Measurements from ENCODE around the gene PABPC1L. TPM values are rescaled to one million over a fixed set of nuclear protein-coding genes. Genes with fewer than 3 reads are reported as not detected.
A peak's percentile ranks its signal among the peaks of the same experiment; 100 is the strongest.

Gene PABPC1L
- total RNA-seq, 1 experiment from 2014 or later = 42.2 TPM

DNA sequence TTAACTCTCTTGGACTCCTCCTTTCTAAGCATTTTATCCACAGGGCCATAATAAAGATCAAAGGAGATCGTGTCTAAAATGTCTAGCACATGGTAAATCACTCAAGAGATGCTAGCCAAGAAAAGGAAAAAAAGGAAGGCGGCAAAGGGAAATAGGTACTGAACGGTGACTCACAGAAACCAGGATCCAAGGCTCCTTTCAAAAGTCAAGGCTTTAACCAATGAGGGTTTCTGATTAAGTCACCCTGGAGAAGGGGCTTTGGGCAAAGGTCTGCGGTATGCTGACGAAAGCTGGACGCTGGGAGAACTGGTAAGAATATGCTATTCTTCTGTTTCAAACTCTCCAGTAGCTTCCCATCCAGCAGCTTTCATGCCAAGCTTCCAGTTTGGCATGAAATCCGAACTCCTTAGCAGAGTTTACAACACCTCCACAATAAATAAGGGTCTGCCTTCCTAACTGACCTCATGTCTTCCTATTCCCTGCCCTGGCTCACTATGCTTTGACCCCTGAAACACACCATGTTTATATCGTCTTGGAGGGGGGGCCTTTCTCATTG, 49.3 kb downstream of the PABPC1L start:
- DNase-seq (ENCODE audit: low spot score) = no peak
- Histone ChIP-seq H3K4me3 (ENCODE audit: low read depth, low read length, poor library complexity, severe bottlenecking) (peak overlapping the region; percentile 77), H3K9me3 (ENCODE audit: low read depth, low read length, poor library complexity, severe bottlenecking) (no peaks in the 10 kb centered on the region), H3K27ac (ENCODE audit: low read depth, low read length, poor library complexity, severe bottlenecking) (peak overlapping the region; percentile 47), H3K4me1 (ENCODE audit: insufficient read depth, low read length, poor library complexity, severe bottlenecking) (peaks cover 26% of the 10 kb centered on the region), H3K27me3 (replicated peaks; ENCODE audit: insufficient read depth, low read depth, low read length, poor library complexity) (no peaks in the 10 kb centered on the region), H3K36me3 (ENCODE audit: insufficient read depth, low read length, poor library complexity, severe bottlenecking) (peaks cover 24% of the 10 kb centered on the region)
- TF ChIP-seq EZH2 (IDR thresholded peaks at IDR 0.05; ENCODE audit: borderline replicate concordance, low read depth, low read length, poor library complexity, severe bottlenecking) (no peak), CTCF (conservative IDR thresholded peaks at IDR 0.05; ENCODE audit: low read depth, low read length) (no peak)
- intact Hi-C loops (cut with micrococcal nuclease; ENCODE audit: unreplicated experiment) = no loop called here
- CTCF ChIA-PET = no interaction called here
- POLR2A ChIA-PET (ENCODE audit: low non-redundant PET) = no interaction called here
- BruUV-seq (replicated peaks) = no TSS peak

DNA sequence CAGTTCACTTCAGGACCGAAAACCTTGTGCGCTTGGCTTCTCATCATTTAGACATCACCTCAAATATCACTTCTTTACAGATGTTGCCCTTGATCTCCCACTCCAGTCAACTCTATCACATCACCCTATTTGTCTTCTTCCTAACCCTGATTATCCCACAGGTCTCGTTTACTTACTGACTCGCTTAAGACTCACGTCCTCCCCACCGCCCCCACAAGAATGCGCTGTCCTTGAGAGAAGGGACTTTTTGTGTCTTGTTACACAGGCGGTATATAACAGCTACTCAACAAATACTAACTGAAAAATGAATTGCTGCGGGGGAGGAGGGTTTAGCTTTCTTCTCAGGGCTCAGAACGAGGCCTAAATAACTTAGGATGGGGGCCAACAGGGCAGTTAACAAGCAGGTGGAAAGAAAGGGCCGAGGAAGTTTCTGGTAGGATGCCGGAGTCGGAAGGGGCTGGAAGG, 49.8 kb downstream of the PABPC1L start:
- intact Hi-C loops (cut with micrococcal nuclease; ENCODE audit: unreplicated experiment) = no loop called here
- TF ChIP-seq EZH2 (IDR thresholded peaks at IDR 0.05; ENCODE audit: borderline replicate concordance, low read depth, low read length, poor library complexity, severe bottlenecking) (no peak), CTCF (conservative IDR thresholded peaks at IDR 0.05; ENCODE audit: low read depth, low read length) (no peak)
- H3K4me1 ChIP-seq (ENCODE audit: insufficient read depth, low read length, poor library complexity, severe bottlenecking) = peaks cover 26% of the 10 kb centered on the region
- TSS peak; percentile 63 for BruUV-seq (replicated peaks)
- ChIA-PET CTCF (no interaction called here), POLR2A (ENCODE audit: low non-redundant PET) (interaction anchor here (0.6 kb wide), 1 partner anchor 34 kb away, joined by 4 read pairs; no protein-coding TSS in a partner anchor)
- peak; percentile 62 for DNase-seq (ENCODE audit: low spot score)
- peak overlapping the region; percentile 47 for H3K27ac ChIP-seq (ENCODE audit: low read depth, low read length, poor library complexity, severe bottlenecking)
- peak overlapping the region; percentile 77 for H3K4me3 ChIP-seq (ENCODE audit: low read depth, low read length, poor library complexity, severe bottlenecking)
- H3K27me3 ChIP-seq (replicated peaks; ENCODE audit: insufficient read depth, low read depth, low read length, poor library complexity) = no peaks in the 10 kb centered on the region
- H3K36me3 ChIP-seq (ENCODE audit: insufficient read depth, low read length, poor library complexity, severe bottlenecking) = peaks cover 19% of the 10 kb centered on the region
- H3K9me3 ChIP-seq (ENCODE audit: low read depth, low read length, poor library complexity, severe bottlenecking) = no peaks in the 10 kb centered on the region

GRCh38 chr20:44960103-44960852, 50.4 kb downstream of the PABPC1L start, which contains the start of gene TOMM34:
TOMM34 (minus strand) TSS chr20:44960397; CDS start chr20:44960333, 64 bp downstream.
- Histone ChIP-seq H3K27ac (ENCODE audit: low read depth, low read length, poor library complexity, severe bottlenecking) (peak within 1 kb of the TSS; percentile 47), H3K27me3 (replicated peaks; ENCODE audit: insufficient read depth, low read depth, low read length, poor library complexity) (no peaks in the 10 kb centered on the region)
- BruUV-seq (replicated peaks) = no TSS peak

More at GRCh38 chr20:44960103-44960852, 50.4 kb downstream of the PABPC1L start, which contains the start of gene TOMM34:
- Histone ChIP-seq H3K36me3 (ENCODE audit: insufficient read depth, low read length, poor library complexity, severe bottlenecking) (peaks cover 13% of the 10 kb centered on the region), H3K4me3 (ENCODE audit: low read depth, low read length, poor library complexity, severe bottlenecking) (peak within 1 kb of the TSS; percentile 77), H3K4me1 (ENCODE audit: insufficient read depth, low read length, poor library complexity, severe bottlenecking) (peaks cover 26% of the 10 kb centered on the region), H3K9me3 (ENCODE audit: low read depth, low read length, poor library complexity, severe bottlenecking) (no peaks in the 10 kb centered on the region)
- TF ChIP-seq CTCF (conservative IDR thresholded peaks at IDR 0.05; ENCODE audit: low read depth, low read length) = no peak
- TF ChIP-seq EZH2 (IDR thresholded peaks at IDR 0.05; ENCODE audit: borderline replicate concordance, low read depth, low read length, poor library complexity, severe bottlenecking) = no peak
- ChIA-PET CTCF (interaction anchor here (0.5 kb wide), 1 partner anchor 359 kb away, joined by 3 read pairs; no protein-coding TSS in a partner anchor), POLR2A (ENCODE audit: low non-redundant PET) (interaction anchor here (0.6 kb wide), 1 partner anchor 34 kb away, joined by 4 read pairs; no protein-coding TSS in a partner anchor)
- DNase-seq (ENCODE audit: low spot score) = peak; percentile 97
- intact Hi-C loops (cut with micrococcal nuclease; ENCODE audit: unreplicated experiment) = no loop called here

All from A673 (cell line).